Measurements from ENCODE around the gene RPS15.
A peak's percentile ranks its signal among the peaks of the same experiment; 100 is the strongest.

The RPS15 gene

DNA sequence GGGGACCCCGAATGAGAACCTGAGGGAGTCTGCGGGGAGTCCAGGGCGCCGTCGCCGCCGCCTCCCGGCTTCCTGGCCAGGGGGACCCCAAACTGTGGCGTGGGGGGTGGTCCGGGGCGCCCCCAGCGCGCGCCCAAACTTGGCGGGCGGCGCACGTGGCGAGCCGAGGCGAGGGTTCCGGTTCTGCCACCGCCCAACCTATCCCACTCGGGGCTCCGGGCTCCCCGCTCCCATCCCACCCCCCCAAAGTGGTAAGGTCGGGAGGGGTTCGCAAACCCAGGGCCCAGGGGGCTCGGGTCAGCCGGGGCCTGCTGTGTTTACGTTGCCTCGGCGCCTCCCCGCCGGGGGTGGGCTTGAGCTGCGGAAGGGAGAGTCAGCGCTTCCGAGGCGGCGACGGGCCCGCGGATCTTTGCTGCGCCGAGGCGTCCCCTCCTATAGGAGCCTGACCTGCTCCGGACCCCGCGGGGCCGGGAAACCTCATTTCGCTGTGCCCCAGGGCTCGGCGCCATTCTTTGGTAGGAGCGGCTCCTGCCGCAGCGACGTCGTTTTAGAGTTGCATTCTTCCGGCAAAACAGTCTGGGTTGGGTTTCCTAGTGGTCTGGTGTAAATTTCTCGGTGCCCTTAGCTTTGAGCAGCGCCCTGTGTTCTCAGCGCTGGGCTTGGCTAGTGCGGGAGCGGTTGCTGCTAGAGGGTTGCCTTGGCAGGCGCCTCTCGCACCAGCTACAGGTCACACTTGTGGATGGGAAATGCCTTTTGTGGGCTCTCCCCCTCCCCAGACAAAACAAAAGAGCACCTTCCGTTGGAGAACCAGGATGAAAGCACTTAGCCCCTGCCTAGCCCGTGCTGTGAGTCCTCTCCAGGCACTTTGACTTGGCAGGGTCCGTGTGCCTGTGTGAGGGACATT lies 29.6 kb upstream of the RPS15 start:
- Histone ChIP-seq H3K9ac (ENCODE audit: low read length) (peak overlapping the region; percentile 62), H3K27me3 (ENCODE audit: control insufficient read depth, insufficient read depth, low read length) (no peaks in the 10 kb centered on the region), H3K27ac (ENCODE audit: low read depth, low read length) (peak overlapping the region; percentile 83), H3K36me3 (ENCODE audit: control insufficient read depth, insufficient read depth, low read length) (peaks cover 2% of the 10 kb centered on the region), H3K4me1 (ENCODE audit: control insufficient read depth, insufficient read depth, low read length) (peaks cover 21% of the 10 kb centered on the region), H3K4me3 (ENCODE audit: low read length) (peak overlapping the region; percentile 57)

DNA sequence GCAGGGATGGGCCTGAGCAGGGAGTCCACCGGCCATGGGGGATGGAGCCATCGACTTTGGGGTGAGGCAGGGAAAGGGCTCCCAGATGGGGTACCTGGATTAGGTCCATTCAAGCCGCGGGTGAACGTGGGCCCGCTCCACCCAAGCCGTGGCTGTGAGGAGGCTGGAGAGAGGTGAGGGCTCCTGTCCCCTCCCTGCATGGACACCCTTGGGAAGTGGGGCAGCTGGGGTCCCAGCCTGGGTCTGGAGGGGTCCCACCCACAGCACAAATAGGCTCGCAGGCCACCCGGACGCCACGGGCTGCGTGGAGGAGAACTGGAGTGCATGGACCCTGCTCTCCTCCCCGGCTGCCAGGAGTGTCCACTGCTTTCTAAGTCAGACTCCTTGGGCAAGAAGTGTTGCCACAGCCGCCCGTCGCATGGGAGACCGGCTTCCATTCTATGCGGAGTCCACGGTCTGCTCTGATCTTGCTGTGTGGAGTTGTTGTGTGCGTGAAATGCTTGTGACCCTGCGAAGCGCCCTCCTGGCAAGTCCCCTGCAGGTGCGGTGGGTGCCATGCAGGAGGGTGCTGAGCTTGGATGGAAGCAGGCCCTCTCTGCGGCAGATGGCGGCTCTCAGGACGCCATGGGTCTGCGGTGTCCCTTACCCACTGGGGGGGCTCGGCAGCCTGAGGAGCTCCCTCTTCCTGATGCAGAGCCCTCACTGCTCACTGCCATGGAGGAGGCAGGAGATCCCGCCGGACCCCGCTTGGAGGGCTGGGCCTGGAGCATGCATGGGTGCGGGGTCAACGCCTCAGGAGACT lies 28.8 kb upstream of the RPS15 start:
- H3K27ac ChIP-seq (ENCODE audit: low read depth, low read length): peak overlapping the region; percentile 83
- peaks cover 21% of the 10 kb centered on the region for H3K4me1 ChIP-seq (ENCODE audit: control insufficient read depth, insufficient read depth, low read length)
- peaks cover 2% of the 10 kb centered on the region for H3K36me3 ChIP-seq (ENCODE audit: control insufficient read depth, insufficient read depth, low read length)
- H3K27me3 ChIP-seq (ENCODE audit: control insufficient read depth, insufficient read depth, low read length): no peaks in the 10 kb centered on the region
- H3K4me3 ChIP-seq (ENCODE audit: low read length): peak overlapping the region; percentile 57
- H3K9ac ChIP-seq (ENCODE audit: low read length): peak overlapping the region; percentile 57

DNA sequence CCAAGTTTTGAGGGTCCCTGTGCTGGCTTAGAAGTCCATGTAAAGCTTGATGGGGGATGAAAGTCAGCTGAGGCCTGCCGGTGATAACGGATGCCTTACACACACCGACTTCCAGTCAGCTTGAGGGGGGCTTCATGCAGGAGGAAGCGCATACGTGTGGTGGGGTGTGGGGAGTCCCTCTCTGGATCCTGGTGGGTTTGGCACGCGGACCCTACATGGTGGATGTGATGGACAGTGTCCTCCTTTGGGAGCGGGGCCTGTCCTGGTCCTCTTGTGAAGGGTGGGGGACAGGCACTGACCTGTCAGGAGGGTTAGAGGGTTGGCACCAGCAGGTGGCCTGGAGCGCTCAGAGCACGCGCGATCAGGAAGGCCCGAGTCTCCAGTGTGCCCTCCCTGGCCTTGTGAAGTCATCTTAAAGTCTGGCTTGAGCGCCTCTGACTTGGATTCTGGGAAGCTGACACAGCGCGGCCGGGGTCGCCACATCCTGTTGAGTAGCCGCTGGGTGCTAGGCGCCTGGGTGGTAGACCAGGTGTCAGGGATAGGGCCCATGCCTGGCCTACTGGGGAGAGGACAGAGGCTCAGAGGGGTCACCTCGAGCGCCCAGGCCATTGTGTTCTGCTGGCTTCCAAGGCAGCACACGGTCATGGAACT lies 27.9 kb upstream of the RPS15 start:
- H3K4me3 ChIP-seq (ENCODE audit: low read length): peak overlapping the region; percentile 5
- H3K9ac ChIP-seq (ENCODE audit: low read length): no peak overlapping the region
- no peak overlapping the region for H3K27ac ChIP-seq (ENCODE audit: low read depth, low read length)
- peaks cover 2% of the 10 kb centered on the region for H3K36me3 ChIP-seq (ENCODE audit: control insufficient read depth, insufficient read depth, low read length)
- peaks cover 25% of the 10 kb centered on the region for H3K4me1 ChIP-seq (ENCODE audit: control insufficient read depth, insufficient read depth, low read length)
- H3K27me3 ChIP-seq (ENCODE audit: control insufficient read depth, insufficient read depth, low read length): no peaks in the 10 kb centered on the region

DNA sequence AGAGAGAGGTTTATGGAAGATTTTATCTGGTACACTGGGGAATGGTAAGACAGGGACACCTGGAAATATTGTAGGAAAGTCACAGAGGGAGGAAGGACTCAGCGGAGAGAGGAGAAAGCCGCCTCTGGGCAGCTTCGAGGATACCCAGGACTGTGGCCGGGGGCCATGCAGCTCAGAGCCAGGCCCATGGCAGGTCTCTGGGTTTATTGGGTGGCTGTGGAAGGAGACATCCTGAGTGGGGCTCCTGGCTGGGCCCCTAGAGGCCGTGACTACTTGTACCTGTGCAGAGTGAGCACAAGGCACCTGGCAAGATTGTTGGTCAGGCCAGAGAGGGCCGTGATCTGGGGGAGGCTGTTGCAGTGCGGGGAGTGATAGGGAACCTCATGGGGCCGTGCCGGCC lies 27.4 kb upstream of the RPS15 start:
- H3K27ac ChIP-seq (ENCODE audit: low read depth, low read length): no peak overlapping the region
- peak overlapping the region; percentile 5 for H3K4me3 ChIP-seq (ENCODE audit: low read length)
- no peaks in the 10 kb centered on the region for H3K27me3 ChIP-seq (ENCODE audit: control insufficient read depth, insufficient read depth, low read length)
- H3K4me1 ChIP-seq (ENCODE audit: control insufficient read depth, insufficient read depth, low read length): peaks cover 29% of the 10 kb centered on the region
- no peak overlapping the region for H3K9ac ChIP-seq (ENCODE audit: low read length)
- peaks cover 2% of the 10 kb centered on the region for H3K36me3 ChIP-seq (ENCODE audit: control insufficient read depth, insufficient read depth, low read length)

DNA sequence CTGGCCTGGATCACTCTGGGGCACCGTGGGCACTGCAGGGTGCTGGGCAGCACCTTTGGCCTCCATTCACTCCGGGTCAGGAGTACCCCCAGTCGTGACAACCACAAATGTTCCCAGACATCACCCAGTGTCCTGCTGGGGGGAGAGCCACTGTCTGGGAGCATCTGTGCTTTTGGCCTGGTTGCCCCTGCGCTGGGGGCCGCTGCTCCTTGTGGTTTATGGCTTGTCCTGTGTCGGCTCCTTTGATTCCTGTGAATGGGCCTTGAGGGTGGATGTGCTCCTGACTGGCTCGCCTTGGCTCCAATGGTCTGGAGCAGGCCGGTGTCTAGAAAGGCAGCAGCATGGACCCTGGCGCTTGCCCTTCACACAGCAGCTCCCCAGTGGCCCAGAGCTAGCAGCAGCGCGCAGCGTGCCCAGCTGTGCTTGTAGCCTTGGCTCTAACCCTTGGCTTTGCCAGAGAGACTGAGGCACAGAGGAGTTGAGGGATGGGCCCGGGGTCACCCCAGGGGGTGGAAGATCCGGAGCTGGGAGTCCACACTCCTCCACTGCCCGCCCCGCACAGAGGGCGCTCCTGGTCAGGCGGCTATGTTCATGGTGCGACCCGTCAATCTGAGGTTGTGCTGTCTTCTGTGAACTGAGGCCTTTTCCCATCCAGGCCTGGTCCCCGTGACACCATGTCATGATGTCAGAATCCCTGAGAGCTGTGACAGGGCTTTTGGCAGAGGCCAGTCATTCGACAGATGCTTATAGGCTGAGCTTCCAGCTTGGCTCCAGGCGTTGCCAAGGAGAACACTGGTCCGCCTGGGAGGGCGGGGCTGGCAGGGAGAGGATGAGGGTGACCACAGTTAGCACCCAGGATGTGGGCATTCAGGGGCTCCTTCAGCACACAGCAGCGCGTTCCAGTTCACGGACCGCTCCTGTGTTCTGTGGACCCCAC lies 26.7 kb upstream of the RPS15 start:
- H3K27ac ChIP-seq (ENCODE audit: low read depth, low read length): peak overlapping the region; percentile 40
- H3K9ac ChIP-seq (ENCODE audit: low read length): no peak overlapping the region
- H3K4me1 ChIP-seq (ENCODE audit: control insufficient read depth, insufficient read depth, low read length): peaks cover 36% of the 10 kb centered on the region
- H3K36me3 ChIP-seq (ENCODE audit: control insufficient read depth, insufficient read depth, low read length): peaks cover 2% of the 10 kb centered on the region
- no peaks in the 10 kb centered on the region for H3K27me3 ChIP-seq (ENCODE audit: control insufficient read depth, insufficient read depth, low read length)
- peak overlapping the region; percentile 13 for H3K4me3 ChIP-seq (ENCODE audit: low read length)

DNA sequence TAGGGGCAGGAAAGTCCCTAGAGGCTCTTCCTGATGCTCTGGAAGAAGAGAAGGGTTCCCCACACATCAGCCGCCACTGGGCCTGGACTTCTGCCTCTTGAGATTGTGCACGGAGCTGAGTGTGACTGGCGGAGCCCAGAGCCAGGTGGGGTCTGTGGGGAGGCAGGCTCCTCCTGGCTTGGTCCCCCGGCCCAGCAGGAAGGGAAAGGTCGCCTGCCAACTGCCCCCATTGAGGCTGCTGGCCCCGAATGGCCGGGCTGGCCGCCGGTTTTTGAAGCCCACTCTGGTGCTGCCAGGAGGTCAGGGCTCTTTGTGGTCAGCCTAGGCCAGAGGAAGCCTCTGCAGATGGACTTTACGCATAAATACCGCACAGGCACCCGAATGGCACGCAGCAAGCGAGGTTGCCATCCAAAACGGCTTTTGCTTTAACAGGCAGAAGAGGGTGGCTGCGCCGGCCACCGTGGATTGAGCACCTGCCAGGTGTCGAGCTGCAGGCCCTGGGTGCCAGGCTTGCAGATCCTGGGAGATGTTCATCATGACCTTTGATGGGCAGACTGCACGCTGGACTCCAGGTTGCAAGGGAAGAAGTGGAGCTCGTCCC lies 25.8 kb upstream of the RPS15 start:
- Histone ChIP-seq H3K4me1 (ENCODE audit: control insufficient read depth, insufficient read depth, low read length) (peaks cover 40% of the 10 kb centered on the region), H3K36me3 (ENCODE audit: control insufficient read depth, insufficient read depth, low read length) (peaks cover 2% of the 10 kb centered on the region), H3K9ac (ENCODE audit: low read length) (no peak overlapping the region)

DNA sequence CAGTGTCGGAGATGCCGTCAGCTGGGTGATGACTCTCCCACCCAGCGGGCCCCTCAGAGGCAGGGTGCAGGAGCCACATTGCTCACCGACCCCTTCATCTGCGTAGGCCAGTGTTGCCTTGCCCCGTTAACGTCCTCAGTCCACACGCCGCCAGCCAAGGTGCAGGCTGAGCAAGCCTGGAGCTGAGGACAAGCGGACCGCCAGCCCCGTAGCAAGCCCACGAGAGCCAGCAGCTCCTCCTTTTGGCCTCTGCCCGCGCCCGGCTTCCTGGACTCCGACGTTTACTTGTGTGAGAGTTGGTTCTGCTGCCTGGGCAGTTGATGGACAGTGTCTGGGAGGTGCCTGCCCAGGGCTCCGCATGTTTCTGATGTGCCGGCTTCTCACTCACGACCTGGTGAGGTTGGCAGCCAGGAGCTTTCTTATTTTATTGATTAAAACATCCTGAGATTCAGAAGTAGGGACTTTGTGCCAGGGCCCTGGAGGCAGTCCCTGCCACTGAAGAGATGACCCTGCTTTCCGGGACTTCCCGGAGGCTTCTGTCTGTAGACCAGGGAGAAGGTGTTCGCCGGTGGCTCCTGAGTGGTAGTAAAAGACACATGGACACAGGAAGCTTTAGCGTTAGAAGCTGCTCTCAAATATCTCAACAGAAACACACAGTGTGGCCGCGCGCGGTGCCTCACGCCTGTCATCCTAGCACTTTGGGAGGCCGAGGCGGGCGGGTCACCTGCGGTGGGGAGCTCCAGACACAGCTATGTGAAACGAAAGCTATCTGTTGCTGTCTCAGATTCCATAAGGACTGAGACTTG lies 25.0 kb upstream of the RPS15 start:
- no peak overlapping the region for H3K27ac ChIP-seq (ENCODE audit: low read depth, low read length)
- peaks cover 40% of the 10 kb centered on the region for H3K4me1 ChIP-seq (ENCODE audit: control insufficient read depth, insufficient read depth, low read length)
- H3K4me3 ChIP-seq (ENCODE audit: low read length): no peak overlapping the region
- H3K9ac ChIP-seq (ENCODE audit: low read length): no peak overlapping the region
- H3K27me3 ChIP-seq (ENCODE audit: control insufficient read depth, insufficient read depth, low read length): no peaks in the 10 kb centered on the region
- peaks cover 2% of the 10 kb centered on the region for H3K36me3 ChIP-seq (ENCODE audit: control insufficient read depth, insufficient read depth, low read length)

More for the DNA sequence above, 25.8 kb upstream of the RPS15 start:
- Histone ChIP-seq H3K4me3 (ENCODE audit: low read length) (no peak overlapping the region), H3K27me3 (ENCODE audit: control insufficient read depth, insufficient read depth, low read length) (no peaks in the 10 kb centered on the region), H3K27ac (ENCODE audit: low read depth, low read length) (no peak overlapping the region)

DNA sequence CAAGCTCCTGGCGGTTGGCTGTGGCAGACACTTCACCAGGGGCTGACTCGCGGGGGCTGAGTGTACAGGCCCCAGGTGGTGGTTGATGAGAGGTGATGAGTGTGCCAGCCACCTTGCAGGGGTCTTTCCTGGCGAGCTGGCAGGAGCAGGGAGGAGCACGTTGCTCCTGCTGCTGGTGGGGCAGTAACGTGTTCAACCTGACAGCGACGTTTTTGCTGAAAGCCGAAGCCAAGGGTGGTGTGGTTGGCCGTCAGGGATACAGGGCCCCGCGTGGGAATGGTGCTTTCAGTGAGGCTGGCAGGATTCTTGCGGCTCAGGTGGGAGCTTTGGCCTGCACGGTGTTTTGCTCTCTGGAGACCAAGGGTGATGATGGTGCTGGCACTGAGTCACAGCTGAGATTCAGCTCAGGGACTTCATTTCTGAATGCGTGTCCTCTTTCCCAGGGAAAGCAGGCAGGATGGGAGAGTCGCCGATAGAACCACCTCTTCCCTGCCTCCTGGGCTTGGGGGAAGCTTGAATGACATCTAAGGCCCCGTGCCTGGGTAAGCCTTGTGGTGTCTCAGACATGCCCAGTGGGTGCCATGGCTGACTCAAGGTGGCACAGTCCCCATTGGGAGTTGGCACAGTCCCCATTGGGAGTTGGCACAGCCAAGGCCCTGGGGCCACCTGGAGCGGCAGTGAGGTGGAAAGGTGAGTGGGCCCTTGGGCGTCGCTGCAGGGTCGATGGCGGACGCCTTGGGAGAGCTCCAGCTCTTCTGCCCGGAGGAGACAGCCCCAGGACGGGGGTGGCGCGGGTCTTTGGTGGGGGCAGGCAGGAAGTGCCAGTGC lies 22.0 kb upstream of the RPS15 start:
- Histone ChIP-seq H3K27ac (ENCODE audit: low read depth, low read length) (peak overlapping the region; percentile 61), H3K4me1 (ENCODE audit: control insufficient read depth, insufficient read depth, low read length) (peaks cover 19% of the 10 kb centered on the region), H3K9ac (ENCODE audit: low read length) (peak overlapping the region; percentile 4), H3K27me3 (ENCODE audit: control insufficient read depth, insufficient read depth, low read length) (no peaks in the 10 kb centered on the region), H3K36me3 (ENCODE audit: control insufficient read depth, insufficient read depth, low read length) (peaks cover 12% of the 10 kb centered on the region), H3K4me3 (ENCODE audit: low read length) (peak overlapping the region; percentile 39)

DNA sequence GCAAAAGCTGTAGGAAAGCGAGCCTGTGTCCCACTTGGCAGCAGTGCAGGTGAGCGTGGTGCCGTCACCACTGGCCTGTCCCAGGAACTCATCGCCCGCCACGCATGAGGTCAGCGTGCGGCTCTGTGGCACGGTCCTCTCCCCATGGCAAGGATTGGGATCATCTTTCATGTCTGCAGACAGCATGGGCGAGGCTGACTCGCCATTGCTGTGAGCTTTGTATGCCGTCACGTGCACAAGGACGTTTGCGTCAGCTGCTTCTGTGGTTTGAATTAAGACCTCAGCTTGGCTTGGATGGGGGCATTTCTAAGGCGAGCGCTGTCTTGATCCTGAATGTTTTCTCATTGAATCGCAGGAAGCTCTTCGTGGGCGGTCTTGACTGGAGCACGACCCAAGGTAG lies 21.1 kb upstream of the RPS15 start:
- Histone ChIP-seq H3K4me3 (ENCODE audit: low read length) (no peak overlapping the region), H3K27me3 (ENCODE audit: control insufficient read depth, insufficient read depth, low read length) (no peaks in the 10 kb centered on the region), H3K36me3 (ENCODE audit: control insufficient read depth, insufficient read depth, low read length) (peaks cover 17% of the 10 kb centered on the region), H3K27ac (ENCODE audit: low read depth, low read length) (no peak overlapping the region), H3K9ac (ENCODE audit: low read length) (no peak overlapping the region), H3K4me1 (ENCODE audit: control insufficient read depth, insufficient read depth, low read length) (peaks cover 20% of the 10 kb centered on the region)

DNA sequence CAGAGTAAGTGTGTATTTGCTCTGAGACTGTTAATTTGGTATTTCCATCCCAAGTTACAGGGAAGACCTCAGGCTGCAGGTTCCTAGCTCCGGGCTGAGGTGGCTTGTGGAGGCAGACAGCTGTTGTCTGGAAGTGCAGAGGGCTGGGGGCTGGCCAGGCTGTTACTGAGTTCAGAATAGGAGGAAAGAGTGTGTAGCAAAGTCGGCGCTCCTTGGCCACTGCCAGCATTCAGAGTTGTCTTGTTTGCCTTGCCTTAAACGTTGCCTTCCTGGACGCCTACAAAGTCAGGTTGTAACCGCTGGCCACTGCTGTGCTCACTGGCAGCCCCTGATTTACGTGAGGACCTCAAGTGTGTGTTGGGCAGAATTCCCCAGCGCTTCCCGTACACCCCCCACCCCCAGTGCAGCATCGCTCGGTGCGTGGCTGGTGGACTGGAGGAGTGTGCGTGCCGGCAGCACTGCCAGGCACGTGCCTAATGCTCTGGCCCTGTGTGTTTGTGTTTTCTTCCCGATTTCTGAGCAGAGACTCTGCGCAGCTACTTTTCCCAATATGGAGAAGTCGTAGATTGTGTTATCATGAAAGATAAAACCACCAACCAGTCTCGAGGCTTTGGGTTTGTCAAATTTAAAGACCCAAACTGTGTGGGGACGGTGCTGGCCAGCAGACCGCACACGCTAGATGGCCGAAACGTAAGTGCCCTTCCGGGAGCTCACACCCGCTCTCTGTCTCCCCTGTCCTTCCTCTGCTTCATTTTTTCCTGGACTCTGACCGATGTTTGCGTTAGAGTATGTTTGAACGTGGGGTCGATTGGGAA lies 20.3 kb upstream of the RPS15 start:
- Histone ChIP-seq H3K4me3 (ENCODE audit: low read length) (no peak overlapping the region), H3K27me3 (ENCODE audit: control insufficient read depth, insufficient read depth, low read length) (no peaks in the 10 kb centered on the region), H3K27ac (ENCODE audit: low read depth, low read length) (peak overlapping the region; percentile 60), H3K9ac (ENCODE audit: low read length) (no peak overlapping the region), H3K36me3 (ENCODE audit: control insufficient read depth, insufficient read depth, low read length) (peaks cover 22% of the 10 kb centered on the region), H3K4me1 (ENCODE audit: control insufficient read depth, insufficient read depth, low read length) (peaks cover 26% of the 10 kb centered on the region)

All from rectal smooth muscle tissue (tissue), 1 donor.